Activated CD8-positive, alpha-beta T cell treated with anti-CD3 and anti-CD28 coated beads for 36 hours (primary cell): Measurements from ENCODE around the gene TPP1. TPM values are rescaled to one million over a fixed set of nuclear protein-coding genes. Genes with fewer than 3 reads are reported as not detected.

ENCODE experiments used
- ATAC-seq: fragments of 200-7000 bp; cut with Tn5 transposase; one replicate; pipeline ENCODE4 v1.10.0; 2021; ENCODE audit warnings: mild to moderate bottlenecking, moderate library complexity
- CTCF ChIA-PET: fragments of 350-600 bp; sonication (Branson Sonifier 250); formaldehyde crosslinking; loops from one replicate; lab custom pipeline; 2021; ENCODE audit warnings: antibody characterized with exemption; lab: Charles Lee
- POLR2A ChIA-PET: fragments of 350-600 bp; sonication (Branson Sonifier 250); formaldehyde crosslinking; loops from one replicate; lab custom pipeline; 2021; ENCODE audit warnings: antibody characterized with exemption; lab: Charles Lee
- DNase-seq: peaks from one replicate; pipeline ENCODE4 v3.0.0-alpha.2; 2020
- H3K27ac Mint-ChIP-seq: one replicate; pipeline ENCODE4 v1.8.0; 2021; ENCODE audit warnings: mild to moderate bottlenecking, mixed read lengths
- H3K27me3 Mint-ChIP-seq: one replicate; pipeline ENCODE4 v1.8.0; 2021; ENCODE audit warnings: mixed read lengths
- H3K36me3 Mint-ChIP-seq: one replicate; pipeline ENCODE4 v1.8.0; 2021; ENCODE audit warnings: low read depth, mixed read lengths
- H3K4me1 Mint-ChIP-seq: one replicate; pipeline ENCODE4 v1.8.0; 2021; ENCODE audit warnings: low read depth, mixed read lengths
- H3K4me3 Mint-ChIP-seq: one replicate; pipeline ENCODE4 v1.8.0; 2021; ENCODE audit warnings: mild to moderate bottlenecking, moderate library complexity, mixed read lengths
- H3K9me3 Mint-ChIP-seq: one replicate; pipeline ENCODE4 v1.8.0; 2021; ENCODE audit warnings: mixed read lengths
- CTCF ChIP-seq: fragments of 200-600 bp; IDR thresholded peaks from one replicate; pipeline ENCODE4 v1.8.0; 2022; ENCODE audit warnings: antibody characterized with exemption, mild to moderate bottlenecking
- intact Hi-C: fragments of 100-400 bp; cut with micrococcal nuclease; formaldehyde crosslinking; loops from one replicate; pipeline ENCODE4 v1.10.0; 2022
- total RNA-seq, 2 experiments: library from RNA; stranded (reverse); gene quantifications; one replicate each; pipeline ENCODE4 v1.2.3, GENCODE V29; 2021

TPP1 gene
- total RNA-seq, 2 experiments from 2014 or later, result 28.1 to 31.4 TPM

GRCh38 chr11:6656584-6656915, 37.3 kb upstream of the TPP1 start:
- no peaks in the 10 kb centered on the region for H3K9me3 Mint-ChIP-seq

GRCh38 chr11:6655790-6656583, 36.8 kb upstream of the TPP1 start, which contains the start of gene DCHS1:
TSS of gene DCHS1 (minus strand) at chr11:6655809. CDS start at chr11:6641613, 14,196 bp downstream.
- Mint-ChIP-seq H3K4me3 (peak within 1 kb of the TSS; percentile 46), H3K4me1 (peaks cover 5% of the 10 kb centered on the region), H3K9me3 (no peaks in the 10 kb centered on the region), H3K27ac (no peak within 1 kb of the TSS), H3K27me3 (peaks cover 9% of the 10 kb centered on the region), H3K36me3 (no peaks in the 10 kb centered on the region)
- ChIA-PET POLR2A (interaction anchor here (1.2 to 1.5 kb wide), 4 partner anchors 11 to 37 kb away, joined by 3 to 4 read pairs (median 4); partner anchors contain the start of gene TPP1), CTCF (no interaction called here)
- ATAC-seq (no peak), DNase-seq (no peak)
- TF ChIP-seq CTCF, result no peak
- intact Hi-C loops, result loop anchor here (10.0 kb wide), 1 partner anchor 51 kb away; the partner anchor contains the start of genes ILK and RRP8

More at GRCh38 chr11:6656584-6656915, 37.3 kb upstream of the TPP1 start:
- Mint-ChIP-seq H3K27ac (no peak overlapping the region), H3K36me3 (no peaks in the 10 kb centered on the region), H3K4me3 (peak overlapping the region; percentile 46), H3K27me3 (peaks cover 9% of the 10 kb centered on the region), H3K4me1 (peaks cover 5% of the 10 kb centered on the region)
- no peak for TF ChIP-seq CTCF
- no peak for DNase-seq
- intact Hi-C loops, result loop anchor here (10.0 kb wide), 1 partner anchor 52 kb away; the partner anchor contains the start of genes ILK and RRP8
- ChIA-PET POLR2A (interaction anchor here (1.2 to 1.8 kb wide), 5 partner anchors 7 to 37 kb away, joined by 3 to 5 read pairs (median 4); partner anchors contain the start of gene TPP1), CTCF (no interaction called here)
- no peak for ATAC-seq

GRCh38 chr11:6655020-6655789, 36.0 kb upstream of the TPP1 start:
- POLR2A ChIA-PET, result interaction anchor here (1.5 kb wide), 1 partner anchor 36 kb away, joined by 4 read pairs; the partner anchor contains the start of gene TPP1
- CTCF ChIA-PET, result no interaction called here
- ATAC-seq, result peak; percentile 45
- Mint-ChIP-seq H3K27me3 (peaks cover 9% of the 10 kb centered on the region), H3K4me3 (no peak overlapping the region), H3K27ac (no peak overlapping the region), H3K9me3 (no peaks in the 10 kb centered on the region), H3K36me3 (no peaks in the 10 kb centered on the region), H3K4me1 (peaks cover 5% of the 10 kb centered on the region)
- TF ChIP-seq CTCF, result no peak
- intact Hi-C loops, result loop anchor here (10.0 kb wide), 1 partner anchor 50 kb away; the partner anchor contains the start of genes ILK and RRP8
- DNase-seq, result peak; percentile 44

GRCh38 chr11:6654281-6655019, 35.2 kb upstream of the TPP1 start:
- intact Hi-C loops, result loop anchor here (10.0 kb wide), 1 partner anchor 50 kb away; the partner anchor contains the start of genes ILK and RRP8
- Mint-ChIP-seq H3K27me3 (peaks cover 9% of the 10 kb centered on the region), H3K27ac (no peak overlapping the region), H3K36me3 (no peaks in the 10 kb centered on the region), H3K9me3 (no peaks in the 10 kb centered on the region), H3K4me1 (peaks cover 5% of the 10 kb centered on the region), H3K4me3 (no peak overlapping the region)
- DNase-seq (peak; percentile 32), ATAC-seq (peak; percentile 28)
- ChIA-PET CTCF (interaction anchor here (1.9 to 2.7 kb wide), 2 partner anchors 14 to 29 kb away, joined by 5 to 8 read pairs; partner anchors contain the start of gene MRPL17), POLR2A (interaction anchor here (1.0 kb wide), 1 partner anchor 28 kb away, joined by 4 read pairs; the partner anchor contains the start of gene MRPL17)
- TF ChIP-seq CTCF, result no peak
